ENCODE measurements around the gene DUX4. TPM values are rescaled to one million over a fixed set of nuclear protein-coding genes. Genes with fewer than 3 reads are reported as not detected.
"Not testable (repeated sequence)": the region's sequence is repeated elsewhere in the genome, so short reads cannot be mapped to it uniquely, and the experiment has no call there.

Gene DUX4
- total RNA-seq, 1 experiment from 2014 or later = not detected

DNA sequence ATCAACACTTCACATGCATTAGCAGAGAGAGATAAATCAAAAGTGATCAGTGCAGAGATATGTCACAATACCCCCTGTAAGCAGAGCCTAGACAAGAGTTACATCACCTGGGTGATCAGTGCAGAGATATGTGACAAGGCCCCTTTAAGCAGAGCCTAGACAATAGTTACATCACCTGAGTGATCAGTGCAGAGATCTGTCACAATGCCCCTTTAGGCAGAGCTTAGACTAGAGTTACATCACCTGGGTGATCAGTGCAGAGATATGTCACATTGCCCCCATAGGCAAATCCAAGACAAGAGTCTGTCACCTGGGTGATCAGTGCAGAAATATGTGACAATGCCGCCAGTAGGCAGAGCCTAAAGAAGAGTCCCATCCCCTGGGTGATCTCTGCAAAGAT, 7.4 kb downstream of the DUX4 start:
- H3K79me2 ChIP-seq (ENCODE audit: low read length); H3K9me2 ChIP-seq (replicated peaks; ENCODE audit: low read length); CTCF ChIA-PET; BruUV-seq (replicated peaks); DNase-seq; H3K4me3 ChIP-seq (ENCODE audit: low read length); H2AFZ ChIP-seq (ENCODE audit: low read length); H3K9ac ChIP-seq (ENCODE audit: low read length); H3K27me3 ChIP-seq (ENCODE audit: low read length); POLR2A ChIA-PET (ENCODE audit: unreplicated experiment); H3K9me3 ChIP-seq (ENCODE audit: low read length); ATAC-seq; H3K4me2 ChIP-seq (ENCODE audit: low read length); H3K36me3 ChIP-seq (ENCODE audit: low read depth, low read length); H3F3A ChIP-seq (ENCODE audit: low read length, unreplicated experiment); H3K27ac ChIP-seq (ENCODE audit: low read length); H3K4me1 ChIP-seq (ENCODE audit: insufficient read depth, low read length); H4K20me1 ChIP-seq (ENCODE audit: low read length); intact Hi-C loops (cut with micrococcal nuclease): not testable (repeated sequence)

DNA sequence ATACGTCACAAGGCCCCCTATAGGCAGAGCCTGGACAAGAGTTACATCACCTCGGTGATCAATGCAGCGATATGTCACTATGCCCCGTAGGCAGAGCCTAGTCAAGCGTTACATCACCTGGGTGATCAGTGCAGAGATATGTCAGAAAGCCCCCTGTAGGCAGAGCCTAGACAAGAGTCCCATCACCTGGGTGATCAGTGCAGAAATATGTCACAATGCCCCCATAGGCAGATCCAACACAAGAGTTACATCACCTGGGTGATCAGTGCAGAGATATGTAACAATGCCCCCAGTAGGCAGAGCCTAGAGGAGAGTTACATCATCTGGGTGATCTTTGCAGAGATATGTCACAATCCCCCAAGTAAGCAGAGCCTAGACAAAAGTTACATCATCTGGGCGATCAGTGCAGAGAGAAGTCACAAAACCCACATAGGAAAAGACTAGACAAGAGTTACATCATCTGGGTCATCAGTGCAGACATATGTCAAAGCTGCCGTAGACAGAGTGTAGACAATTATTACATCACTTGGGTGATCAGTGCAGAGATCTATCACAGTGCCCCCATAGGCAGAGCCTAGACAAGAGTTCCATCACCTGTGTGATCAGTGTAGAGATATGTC, 8.0 kb downstream of the DUX4 start:
- H2AFZ ChIP-seq (ENCODE audit: low read length); BruUV-seq (replicated peaks); H3K36me3 ChIP-seq (ENCODE audit: low read depth, low read length); DNase-seq; CTCF ChIA-PET; H3K27me3 ChIP-seq (ENCODE audit: low read length); H4K20me1 ChIP-seq (ENCODE audit: low read length); H3K4me2 ChIP-seq (ENCODE audit: low read length); H3K79me2 ChIP-seq (ENCODE audit: low read length); H3K4me3 ChIP-seq (ENCODE audit: low read length); H3K9ac ChIP-seq (ENCODE audit: low read length); H3K9me2 ChIP-seq (replicated peaks; ENCODE audit: low read length); H3K4me1 ChIP-seq (ENCODE audit: insufficient read depth, low read length); H3F3A ChIP-seq (ENCODE audit: low read length, unreplicated experiment); H3K9me3 ChIP-seq (ENCODE audit: low read length); intact Hi-C loops (cut with micrococcal nuclease); H3K27ac ChIP-seq (ENCODE audit: low read length); ATAC-seq; POLR2A ChIA-PET (ENCODE audit: unreplicated experiment): not testable (repeated sequence)

DNA sequence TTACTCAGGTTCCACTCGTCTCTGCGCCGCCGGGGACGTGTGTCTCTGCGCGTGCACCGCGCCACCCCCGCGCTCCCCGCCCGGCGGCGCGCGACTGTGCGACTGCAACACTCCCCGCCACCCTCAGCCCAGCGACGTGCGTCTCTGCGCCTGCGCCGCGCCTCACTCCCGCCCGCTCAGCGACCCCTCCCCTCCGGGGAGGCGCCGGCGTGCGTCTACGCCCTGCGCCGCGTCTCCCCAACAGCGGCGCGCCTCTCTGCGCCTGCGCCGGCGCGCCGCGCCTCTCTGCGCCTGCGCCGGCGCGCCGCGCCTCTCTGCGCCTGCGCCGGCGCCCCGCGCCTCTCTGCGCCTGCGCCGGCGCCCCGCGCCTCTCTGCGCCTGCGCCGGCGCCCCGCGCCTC, 29.9 kb downstream of the DUX4 start:
- H3K4me3 ChIP-seq (ENCODE audit: low read length); POLR2A ChIA-PET (ENCODE audit: unreplicated experiment); DNase-seq; BruUV-seq (replicated peaks); H3K9ac ChIP-seq (ENCODE audit: low read length); H3K4me1 ChIP-seq (ENCODE audit: insufficient read depth, low read length); H3F3A ChIP-seq (ENCODE audit: low read length, unreplicated experiment); H3K4me2 ChIP-seq (ENCODE audit: low read length); H4K20me1 ChIP-seq (ENCODE audit: low read length); CTCF ChIA-PET; H3K9me3 ChIP-seq (ENCODE audit: low read length); intact Hi-C loops (cut with micrococcal nuclease); H3K9me2 ChIP-seq (replicated peaks; ENCODE audit: low read length); H3K36me3 ChIP-seq (ENCODE audit: low read depth, low read length); H3K27me3 ChIP-seq (ENCODE audit: low read length); H3K79me2 ChIP-seq (ENCODE audit: low read length); H3K27ac ChIP-seq (ENCODE audit: low read length); ATAC-seq; H2AFZ ChIP-seq (ENCODE audit: low read length): not testable (repeated sequence)

Other genes with a start within 250 kb of the DUX4 start
- gene FRG1, start 232.9 kb upstream of the DUX4 start, total RNA-seq (2014; rRNA removed) = 19.0 and 22.4 TPM in 2 replicates
- 0.47 and 0.86 TPM in 2 replicates for gene FRG2, start 146.5 kb upstream of the DUX4 start, total RNA-seq (2014; rRNA removed)
- not detected in 2 replicates for gene DBET, start 109.3 kb upstream of the DUX4 start, total RNA-seq (2014; rRNA removed)

Data from PC-3 (cell line).